A549 (cell line): ENCODE results near the gene POLE.

ENCODE experiments used
- CHD2 ChIP-seq: fragments of 150-350 bp; IDR thresholded peaks from 2 replicates; pipeline ENCODE4 v1.6.1; 2014; ENCODE audit warnings: low read length; ENCODE audit not compliant: partially characterized antibody
- CTCF ChIP-seq: fragments of >200 bp; sonication (Bioruptor Twin); formaldehyde crosslinking; IDR thresholded peaks from 3 replicates; pipeline ENCODE4 v1.5.1; 2016
- EP300 ChIP-seq, 2 experiments: fragments of >200 bp; sonication (Bioruptor Twin); formaldehyde crosslinking; IDR thresholded peaks; 2 replicates in 1 of 2; 3 replicates in 1 of 2; pipeline ENCODE4 v1.6.1; 2016 to 2017
- MAFK ChIP-seq: fragments of 450-650 bp; IDR thresholded peaks from 2 replicates; pipeline ENCODE4 v1.6.1; 2014; ENCODE audit not compliant: partially characterized antibody
- MAZ ChIP-seq: fragments of 150-350 bp; IDR thresholded peaks from 2 replicates; pipeline ENCODE4 v1.6.1; 2014; ENCODE audit warnings: antibody characterized with exemption, low read depth, low read length, borderline replicate concordance
- TF ChIP-seq, protein P1 (sequence below): IDR thresholded peaks from 2 replicates; pipeline ENCODE4 v1.6.1; 2012

- TF ChIP-seq, protein P1, sequence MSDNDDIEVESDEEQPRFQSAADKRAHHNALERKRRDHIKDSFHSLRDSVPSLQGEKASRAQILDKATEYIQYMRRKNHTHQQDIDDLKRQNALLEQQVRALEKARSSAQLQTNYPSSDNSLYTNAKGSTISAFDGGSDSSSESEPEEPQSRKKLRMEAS: no peak
- no peak for TF ChIP-seq CTCF
- no peak for TF ChIP-seq CHD2
- TF ChIP-seq EP300 (IDR thresholded peaks at IDR 0.05): no peak
- peak; percentile 86 for TF ChIP-seq MAFK
- TF ChIP-seq MAZ: no peak
Observed at GRCh38 chr12:132647858-132648257, 39.3 kb downstream of the POLE start.
